ENCODE data around the gene FARS2. TPM values are rescaled to one million over a fixed set of nuclear protein-coding genes. Genes with fewer than 3 reads are reported as not detected.

Gene FARS2
- total and polyA plus RNA-seq, 2 donors (not counting 1 experiment from before 2014, with no cell fraction given) = 33.0 to 35.5 TPM

- Histone ChIP-seq H4K20me1 (ENCODE audit: control insufficient read depth, insufficient read depth, low read length, poor library complexity, severe bottlenecking) (no peaks in the 10 kb centered on the region), H3K36me3 (replicated peaks in 1 of 2; ENCODE audit: control extremely low read depth in 1 of 2, control insufficient read depth in 1 of 2, extremely low read depth in 1 of 2, insufficient read depth in 2 of 2, low read length in 1 of 2) (no peaks in the 10 kb centered on the region), H3K27ac (ENCODE audit: low read length in 2 of 2) (no peak overlapping the region), H3K4me1 (ENCODE audit: control insufficient read depth in 2 of 2, insufficient read depth in 2 of 2, low read length in 2 of 2) (peaks cover 9 to 13% of the 10 kb centered on the region in 2 donors), H3K27me3 (replicated peaks in 1 of 4; ENCODE audit: control extremely low read depth in 1 of 4, control insufficient read depth in 3 of 4, insufficient read depth in 4 of 4, low read length in 3 of 4) (no peaks in the 10 kb centered on the region), H3K9ac (ENCODE audit: low read length) (no peak overlapping the region), H3K79me2 (ENCODE audit: control insufficient read depth, insufficient read depth, low read length) (no peaks in the 10 kb centered on the region), H3K4me2 (replicated peaks; ENCODE audit: low read depth, low read length, poor library complexity, severe bottlenecking) (no peak overlapping the region), H2AFZ (ENCODE audit: insufficient read depth, low read depth, low read length, poor library complexity, severe bottlenecking) (no peak overlapping the region), H3K4me3 (ENCODE audit: control extremely low read depth in 1 of 5, extremely low read depth in 1 of 5, insufficient read depth in 1 of 5, low read depth in 2 of 5, low read length in 4 of 5) (no peak overlapping the region), H3K9me3 (ENCODE audit: control extremely low read depth in 1 of 3, control insufficient read depth in 2 of 3, insufficient read depth in 1 of 3, low read length in 2 of 3) (peaks cover 0 to 14% (median 3%) of the 10 kb centered on the region in 3 donors)
- peaks cover 34% of the 10 kb centered on the region for H3K4me1 Mint-ChIP-seq
- no peak overlapping the region for H3K4me3 Mint-ChIP-seq
- ChIA-PET POLR2A (no interaction called here), CTCF (no interaction called here)
- TF ChIP-seq CTCF (IDR thresholded peaks at IDR 0.05) (no peak), EZH2 (IDR thresholded peaks at IDR 0.05; ENCODE audit: borderline replicate concordance, insufficient read depth, low read depth, low read length, poor library complexity, severe bottlenecking) (no peak)
- H3K27me3 Mint-ChIP-seq = no peaks in the 10 kb centered on the region
- intact Hi-C loops (cut with micrococcal nuclease) = no loop called here
- WGBS (ENCODE audit: insufficient coverage) = 100% methylated on average over 4 of the region's 5 CpGs
- ATAC-seq (ENCODE audit: low read depth) (no peak), DNase-seq (no peak)
- no peak overlapping the region for H3K27ac Mint-ChIP-seq
- H3K9me3 Mint-ChIP-seq (ENCODE audit: insufficient read depth) = peaks cover 4% of the 10 kb centered on the region
These were observed 498.3 kb downstream of the FARS2 start for GRCh38 chr6:5759571-5759970.

- H3K36me3 ChIP-seq (replicated peaks in 1 of 2; ENCODE audit: control extremely low read depth in 1 of 2, control insufficient read depth in 1 of 2, extremely low read depth in 1 of 2, insufficient read depth in 2 of 2, low read length in 1 of 2) = no peaks in the 10 kb centered on the region
- DNase-seq (no peak), ATAC-seq (ENCODE audit: low read depth) (no peak)
- H3K27me3 ChIP-seq (replicated peaks in 1 of 4; ENCODE audit: control extremely low read depth in 1 of 4, control insufficient read depth in 3 of 4, insufficient read depth in 4 of 4, low read length in 3 of 4) = no peaks in the 10 kb centered on the region
- H3K9me3 ChIP-seq (ENCODE audit: control extremely low read depth in 1 of 3, control insufficient read depth in 2 of 3, insufficient read depth in 1 of 3, low read length in 2 of 3) = peaks cover 0 to under 1% (median under 1%) of the 10 kb centered on the region in 3 donors
- intact Hi-C loops (cut with micrococcal nuclease) = loop anchor here (10.0 kb wide), 1 partner anchor 287 kb away; no protein-coding TSS in a partner anchor
- no peaks in the 10 kb centered on the region for H3K79me2 ChIP-seq (ENCODE audit: control insufficient read depth, insufficient read depth, low read length)
- Mint-ChIP-seq H3K4me1 (peaks cover 39% of the 10 kb centered on the region), H3K27me3 (no peaks in the 10 kb centered on the region), H3K27ac (no peak overlapping the region), H3K9me3 (ENCODE audit: insufficient read depth) (no peaks in the 10 kb centered on the region), H3K4me3 (no peak overlapping the region)
- H3K27ac ChIP-seq (ENCODE audit: low read length in 2 of 2) = no peak overlapping the region
- WGBS (ENCODE audit: insufficient coverage) = 96% methylated on average over 3 of the region's 5 CpGs
- H3K4me3 ChIP-seq (ENCODE audit: control extremely low read depth in 1 of 5, extremely low read depth in 1 of 5, insufficient read depth in 1 of 5, low read depth in 2 of 5, low read length in 4 of 5) = no peak overlapping the region
- TF ChIP-seq CTCF (IDR thresholded peaks at IDR 0.05) (no peak), EZH2 (IDR thresholded peaks at IDR 0.05; ENCODE audit: borderline replicate concordance, insufficient read depth, low read depth, low read length, poor library complexity, severe bottlenecking) (no peak)
- peaks cover 18 to 21% of the 10 kb centered on the region in 2 donors for H3K4me1 ChIP-seq (ENCODE audit: control insufficient read depth in 2 of 2, insufficient read depth in 2 of 2, low read length in 2 of 2)
- no peak overlapping the region for H2AFZ ChIP-seq (ENCODE audit: insufficient read depth, low read depth, low read length, poor library complexity, severe bottlenecking)
- CTCF ChIA-PET = no interaction called here
- no peak overlapping the region for H3K4me2 ChIP-seq (replicated peaks; ENCODE audit: low read depth, low read length, poor library complexity, severe bottlenecking)
- no peak overlapping the region for H3K9ac ChIP-seq (ENCODE audit: low read length)
- POLR2A ChIA-PET = no interaction called here
- H4K20me1 ChIP-seq (ENCODE audit: control insufficient read depth, insufficient read depth, low read length, poor library complexity, severe bottlenecking) = no peaks in the 10 kb centered on the region
These were observed 500.1 kb downstream of the FARS2 start for GRCh38 chr6:5761370-5761769.
